Large intestine (tissue), 12 donors: ENCODE measurements around the gene ALOX5AP. TPM values are rescaled to one million over a fixed set of nuclear protein-coding genes. Genes with fewer than 3 reads are reported as not detected.

Source experiments
- DNase-seq, 2 donors: peaks; one replicate each; pipeline versions ENCODE4 v3.0.0 to v3.0.0-alpha.2; 2013
- H3K27ac ChIP-seq: one replicate; pipeline ENCODE4 v1.5.1; 2013; ENCODE audit warnings: low read length
- H3K27me3 ChIP-seq: 2 replicates; pipeline ENCODE4 v1.6.1; 2013; ENCODE audit warnings: low read length; ENCODE audit not compliant: control insufficient read depth, insufficient read depth
- H3K36me3 ChIP-seq: 2 replicates; pipeline ENCODE4 v1.6.1; 2013; ENCODE audit warnings: low read length; ENCODE audit not compliant: control insufficient read depth, insufficient read depth
- H3K4me1 ChIP-seq: one replicate; pipeline ENCODE4 v1.6.1; 2013; ENCODE audit warnings: low read length; ENCODE audit not compliant: control insufficient read depth, insufficient read depth
- H3K4me3 ChIP-seq: one replicate; pipeline ENCODE4 v1.5.1; 2013; ENCODE audit warnings: low read length
- H3K9me3 ChIP-seq: one replicate; pipeline ENCODE4 v1.6.1; 2013; ENCODE audit warnings: mild to moderate bottlenecking, low read depth, low read length, moderate library complexity; ENCODE audit not compliant: control insufficient read depth
- WGBS: methylation state at CpG from one replicate; pipeline ENCODE4 v1.1.5; 2013; ENCODE audit warnings: low lambda C conversion rate; ENCODE audit not compliant: insufficient coverage; 5-methylcytosine and 5-hydroxymethylcytosine counted together
- long read RNA-seq, 11 donors: transcript quantifications; one replicate each; lab custom pipeline, GENCODE V29; 2026
- polyA plus RNA-seq: library from polyadenylated mRNA; unstranded; fragments of 120-200 nt; gene quantifications from one replicate; pipeline ENCODE4 v1.2.1, GENCODE V29; 2013

The ALOX5AP gene
- polyA plus RNA-seq = 7.0 TPM
- long read RNA-seq, donor 1, partial matches to known transcripts = 0 of 1 reads
- long read RNA-seq, donor 1, other reads (novel, unspliced or antisense) = 0 of 1 reads
- long read RNA-seq, donor 2, partial matches to known transcripts = 0 of 4 reads
- long read RNA-seq, donor 2, other reads (novel, unspliced or antisense) = 0 of 4 reads
- long read RNA-seq, donor 3 = 0 reads
- long read RNA-seq, donor 4 = 0 reads
- long read RNA-seq, donor 5, transcript ALOX5AP-201 (5 exons, 904 nt) = major isoform, 11 of 11 reads
- long read RNA-seq, donor 5, partial matches to known transcripts = 0 of 11 reads
- long read RNA-seq, donor 5, other reads (novel, unspliced or antisense) = 0 of 11 reads
- long read RNA-seq, donor 6, partial matches to known transcripts = 0 of 4 reads
- long read RNA-seq, donor 6, other reads (novel, unspliced or antisense) = 0 of 4 reads
- long read RNA-seq, donor 7, partial matches to known transcripts = 0 of 2 reads
- long read RNA-seq, donor 7, other reads (novel, unspliced or antisense) = 0 of 2 reads
- long read RNA-seq, donor 8, partial matches to known transcripts = 0 of 2 reads
- long read RNA-seq, donor 8, other reads (novel, unspliced or antisense) = 0 of 2 reads
- long read RNA-seq, donor 9, partial matches to known transcripts = 0 of 3 reads
- long read RNA-seq, donor 9, other reads (novel, unspliced or antisense) = 0 of 3 reads
- long read RNA-seq, donor 10, partial matches to known transcripts = 0 of 4 reads
- long read RNA-seq, donor 10, other reads (novel, unspliced or antisense) = 0 of 4 reads
- long read RNA-seq, donor 11, partial matches to known transcripts = 0 of 2 reads
- long read RNA-seq, donor 11, other reads (novel, unspliced or antisense) = 0 of 2 reads

DNA sequence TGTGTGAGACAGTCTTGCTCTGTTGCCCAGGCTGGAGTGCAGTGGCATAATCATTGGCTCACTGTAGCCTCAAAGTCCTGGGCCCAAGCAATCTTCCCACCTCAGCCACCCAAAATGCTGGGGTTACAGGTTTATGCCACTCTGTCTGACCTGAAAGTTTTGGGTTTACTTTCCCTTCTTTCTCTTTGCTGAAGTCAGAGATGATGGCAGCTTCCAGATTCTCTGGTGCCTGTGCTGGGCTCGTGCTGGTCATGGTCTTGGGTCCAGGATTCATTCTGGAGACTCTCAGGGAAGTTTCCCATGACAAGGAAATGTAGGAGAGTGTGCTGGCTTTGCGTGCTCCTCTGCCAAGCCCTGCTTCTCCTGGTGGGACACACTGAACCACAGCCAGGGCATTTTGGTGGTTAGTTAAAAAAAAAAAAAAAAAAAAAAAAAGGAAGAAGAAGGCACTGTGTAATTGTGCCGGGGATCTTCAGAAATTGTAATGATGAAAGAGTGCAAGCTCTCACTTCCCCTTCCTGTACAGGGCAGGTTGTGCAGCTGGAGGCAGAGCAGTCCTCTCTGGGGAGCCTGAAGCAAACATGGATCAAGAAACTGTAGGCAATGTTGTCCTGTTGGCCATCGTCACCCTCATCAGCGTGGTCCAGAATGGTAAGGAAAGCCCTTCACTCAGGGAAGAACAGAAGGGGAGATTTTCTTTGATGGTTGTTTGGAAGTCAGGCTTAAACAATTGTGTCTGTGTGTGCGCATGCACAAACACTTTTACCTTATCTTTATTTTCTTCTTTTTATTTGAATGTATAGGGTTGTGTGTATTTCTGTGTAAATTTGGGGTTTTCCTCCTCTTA lies at the start of gene ALOX5AP:
Gene ALOX5AP (plus strand): TSS at position 519 of the 847 bp plus-strand sequence. CDS start 63 bp downstream, at position 582.
- H3K4me1 ChIP-seq = no peaks in the 10 kb centered on the region
- no peaks in the 10 kb centered on the region for H3K36me3 ChIP-seq
- no peaks in the 10 kb centered on the region for H3K9me3 ChIP-seq
- no peak for DNase-seq
- H3K4me3 ChIP-seq = no peak within 1 kb of the TSS
- H3K27me3 ChIP-seq = no peaks in the 10 kb centered on the region
- no CpG with 5 or more reads among the region's 6 CpGs for WGBS
- no peak within 1 kb of the TSS for H3K27ac ChIP-seq

DNA sequence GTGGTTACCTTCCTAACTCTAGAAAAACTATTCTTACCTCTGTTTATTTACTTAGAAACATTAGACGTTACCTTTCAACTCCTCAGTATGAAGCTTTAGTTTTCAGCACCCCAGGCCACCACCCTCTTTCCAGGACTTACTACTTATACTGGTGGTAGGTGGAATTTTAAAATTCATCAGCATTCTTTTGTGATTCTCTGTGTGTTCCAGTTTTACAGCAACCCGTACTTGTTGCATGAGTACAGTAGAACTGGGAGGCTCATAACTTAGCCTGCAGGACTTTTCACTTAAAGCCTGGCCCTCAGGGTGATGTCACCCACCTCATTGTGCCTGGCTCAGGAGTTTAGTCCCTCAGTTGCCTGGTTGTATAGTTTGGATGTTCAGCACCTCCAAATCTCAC lies 49.4 kb upstream of the ALOX5AP start:
- H3K4me1 ChIP-seq = no peaks in the 10 kb centered on the region
- H3K4me3 ChIP-seq = no peak overlapping the region
- WGBS = no CpG with 5 or more reads among the region's 2 CpGs
- DNase-seq = no peak
- H3K9me3 ChIP-seq = no peaks in the 10 kb centered on the region
- peaks cover 3% of the 10 kb centered on the region for H3K27me3 ChIP-seq
- no peaks in the 10 kb centered on the region for H3K36me3 ChIP-seq
- no peak overlapping the region for H3K27ac ChIP-seq

DNA sequence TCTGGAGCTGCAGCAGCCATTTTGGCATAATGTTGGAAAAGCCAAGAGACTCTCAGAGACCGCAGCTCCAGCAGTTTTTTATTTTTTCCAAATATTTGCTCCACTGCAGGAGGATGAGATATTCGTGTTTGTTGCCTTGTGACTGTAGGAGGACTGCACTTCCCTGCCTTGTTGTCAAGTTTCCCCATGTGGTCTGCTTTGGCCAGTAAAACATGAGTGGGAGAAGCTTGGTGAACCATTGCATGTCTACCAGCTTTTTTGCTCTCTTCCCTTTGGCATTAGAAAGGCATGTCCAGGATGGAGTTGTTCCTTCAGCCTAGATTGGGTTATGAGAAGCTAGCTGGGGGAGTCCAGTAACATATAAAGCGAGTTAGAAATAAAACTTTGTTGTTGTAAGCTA lies 47.7 kb upstream of the ALOX5AP start:
- DNase-seq = no peak
- no peak overlapping the region for H3K4me3 ChIP-seq
- H3K27ac ChIP-seq = no peak overlapping the region
- WGBS = no CpG with 5 or more reads among the region's 3 CpGs
- no peaks in the 10 kb centered on the region for H3K9me3 ChIP-seq
- H3K36me3 ChIP-seq = no peaks in the 10 kb centered on the region
- peaks cover 3% of the 10 kb centered on the region for H3K27me3 ChIP-seq
- H3K4me1 ChIP-seq = no peaks in the 10 kb centered on the region

DNA sequence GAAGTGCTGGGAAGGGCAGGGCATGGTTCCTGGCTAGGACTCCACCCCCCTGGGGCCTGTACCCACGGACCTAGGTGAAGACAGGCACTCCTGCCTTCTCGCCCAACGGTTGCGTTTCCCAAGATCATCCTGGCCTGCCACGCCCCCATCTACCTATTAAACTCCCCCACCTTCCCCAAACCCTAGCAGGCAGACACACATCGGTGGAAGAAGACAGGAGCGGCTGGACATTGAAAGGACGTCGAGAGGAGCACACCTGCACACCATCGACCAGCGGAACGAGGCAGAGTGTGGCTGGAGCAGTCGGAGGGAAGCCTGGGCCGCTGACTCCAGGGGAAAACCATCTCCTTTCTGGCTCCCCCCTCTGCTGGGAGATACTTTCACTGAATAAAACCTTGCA lies 45.6 kb upstream of the ALOX5AP start:
- WGBS = no CpG with 5 or more reads among the region's 14 CpGs
- Histone ChIP-seq H3K27ac (no peak overlapping the region), H3K9me3 (no peaks in the 10 kb centered on the region), H3K27me3 (peaks cover 3% of the 10 kb centered on the region), H3K4me1 (no peaks in the 10 kb centered on the region), H3K4me3 (no peak overlapping the region), H3K36me3 (no peaks in the 10 kb centered on the region)
- DNase-seq = no peak

DNA sequence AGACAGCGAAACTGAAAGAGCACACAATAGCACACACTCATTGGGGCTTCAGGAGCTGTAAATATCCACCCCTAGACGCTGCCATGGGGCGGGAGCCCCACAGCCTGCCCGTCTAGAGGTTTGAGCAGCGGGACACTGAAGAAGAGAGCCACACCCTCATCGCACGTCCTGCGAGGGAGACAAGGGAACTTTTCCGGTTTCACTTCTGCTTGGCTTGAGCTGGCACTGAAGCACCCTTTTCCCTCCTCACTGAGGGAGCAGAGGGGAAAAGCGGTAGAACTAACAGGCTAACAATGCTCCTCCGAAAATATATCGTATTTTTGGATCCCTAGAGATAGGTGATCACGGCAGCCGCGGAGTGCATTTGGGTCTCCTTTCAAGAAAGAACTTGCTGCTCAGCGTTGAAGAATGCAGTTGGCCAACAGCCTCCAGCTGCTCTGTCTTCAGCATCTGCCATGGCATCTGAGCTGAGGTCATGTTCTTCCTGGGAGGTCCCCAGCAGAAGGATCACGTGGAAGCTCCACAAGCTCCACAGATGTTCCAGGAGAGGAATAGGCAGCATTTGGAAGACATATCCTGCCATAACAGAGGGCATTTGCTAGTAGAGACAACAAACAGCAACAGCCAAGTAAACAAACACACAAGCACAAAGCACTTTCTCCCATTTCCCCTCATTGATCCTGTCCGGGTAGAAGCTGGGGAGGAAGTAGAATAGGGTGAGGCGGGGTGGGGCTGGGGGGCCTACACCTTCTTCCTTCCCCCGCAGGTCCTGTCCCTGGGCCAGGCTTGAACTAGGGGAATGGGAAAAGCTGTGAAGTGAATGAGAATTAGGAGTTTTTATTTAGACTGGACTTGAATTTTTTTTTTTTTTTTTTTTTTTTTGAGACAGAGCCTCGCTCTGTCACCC lies 44.8 kb upstream of the ALOX5AP start:
- Histone ChIP-seq H3K4me1 (no peaks in the 10 kb centered on the region), H3K27ac (no peak overlapping the region), H3K36me3 (no peaks in the 10 kb centered on the region), H3K27me3 (peaks cover 3% of the 10 kb centered on the region), H3K9me3 (no peaks in the 10 kb centered on the region), H3K4me3 (no peak overlapping the region)
- DNase-seq = peak; percentile 45 to 48
- no CpG with 5 or more reads among the region's 21 CpGs for WGBS

DNA sequence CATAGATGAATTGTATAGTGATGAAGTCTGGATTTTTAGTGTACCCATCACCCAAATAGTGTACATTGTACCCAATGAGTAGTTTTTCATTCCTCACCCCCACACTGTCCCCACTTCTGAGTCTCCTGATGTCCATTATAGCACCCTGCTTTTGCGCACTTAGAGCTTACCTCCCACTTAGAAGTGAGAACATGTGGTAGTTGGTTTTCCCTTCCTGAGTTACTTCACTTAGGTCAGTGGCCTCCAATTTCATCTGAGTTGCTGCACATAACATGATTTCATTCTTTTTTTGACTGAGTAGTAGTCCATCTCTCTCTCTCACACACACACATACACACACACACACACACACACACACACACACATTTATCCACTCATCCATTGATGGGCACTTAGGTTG lies 43.2 kb upstream of the ALOX5AP start:
- H3K9me3 ChIP-seq = no peaks in the 10 kb centered on the region
- no peak overlapping the region for H3K27ac ChIP-seq
- no peaks in the 10 kb centered on the region for H3K27me3 ChIP-seq
- H3K4me3 ChIP-seq = no peak overlapping the region
- no peaks in the 10 kb centered on the region for H3K36me3 ChIP-seq
- no CpG with 5 or more reads among the region's 1 CpG for WGBS
- no peak for DNase-seq
- no peaks in the 10 kb centered on the region for H3K4me1 ChIP-seq

DNA sequence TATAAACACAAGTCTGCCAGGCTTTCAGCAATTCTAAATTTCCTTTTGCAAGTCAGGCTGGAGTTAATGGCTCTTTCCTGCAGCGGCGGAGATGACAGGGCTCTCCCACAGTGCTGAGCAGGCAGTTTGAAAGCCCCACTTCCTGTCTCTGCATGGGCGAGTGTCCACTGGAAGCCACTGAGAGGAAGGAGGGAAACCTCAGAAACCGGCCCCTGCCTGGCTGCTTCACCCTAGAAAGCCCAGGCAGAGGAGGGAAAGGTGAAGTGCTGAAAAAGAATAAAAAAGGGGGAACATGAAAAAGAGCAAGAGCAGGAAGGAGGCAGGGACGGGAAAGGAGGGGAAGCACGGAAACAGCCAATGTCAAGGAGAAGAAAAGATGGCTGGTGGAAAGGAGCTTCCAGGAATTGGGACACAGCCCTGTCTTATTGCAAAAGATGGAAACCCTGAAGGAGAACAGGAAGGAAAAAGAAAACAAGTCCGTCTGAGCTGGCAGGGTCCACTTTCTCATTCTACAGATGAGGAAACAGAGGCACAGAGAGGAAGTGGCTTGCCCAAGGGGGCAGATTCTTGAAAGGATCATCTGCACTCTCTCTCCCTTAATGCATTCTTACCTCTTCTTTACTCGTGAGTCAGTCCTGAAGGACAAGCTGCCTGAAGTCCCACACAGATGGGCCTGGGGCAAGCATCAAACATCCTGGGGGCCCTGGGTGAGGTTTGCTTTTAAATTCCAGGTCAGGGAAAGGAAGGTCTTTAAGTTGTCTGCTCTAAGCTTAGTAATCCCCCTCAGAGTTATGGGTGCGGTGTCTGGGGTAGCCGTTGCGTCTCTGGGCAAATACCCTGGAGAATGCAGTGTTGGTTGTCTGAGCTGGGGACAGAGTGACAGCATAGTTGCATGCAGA lies 38.8 kb upstream of the ALOX5AP start:
- H3K9me3 ChIP-seq = no peaks in the 10 kb centered on the region
- WGBS = 64% methylated on average over 2 of the region's 11 CpGs
- H3K27ac ChIP-seq = no peak overlapping the region
- no peaks in the 10 kb centered on the region for H3K4me1 ChIP-seq
- no peaks in the 10 kb centered on the region for H3K36me3 ChIP-seq
- no peaks in the 10 kb centered on the region for H3K27me3 ChIP-seq
- no peak overlapping the region for H3K4me3 ChIP-seq
- no peak for DNase-seq

DNA sequence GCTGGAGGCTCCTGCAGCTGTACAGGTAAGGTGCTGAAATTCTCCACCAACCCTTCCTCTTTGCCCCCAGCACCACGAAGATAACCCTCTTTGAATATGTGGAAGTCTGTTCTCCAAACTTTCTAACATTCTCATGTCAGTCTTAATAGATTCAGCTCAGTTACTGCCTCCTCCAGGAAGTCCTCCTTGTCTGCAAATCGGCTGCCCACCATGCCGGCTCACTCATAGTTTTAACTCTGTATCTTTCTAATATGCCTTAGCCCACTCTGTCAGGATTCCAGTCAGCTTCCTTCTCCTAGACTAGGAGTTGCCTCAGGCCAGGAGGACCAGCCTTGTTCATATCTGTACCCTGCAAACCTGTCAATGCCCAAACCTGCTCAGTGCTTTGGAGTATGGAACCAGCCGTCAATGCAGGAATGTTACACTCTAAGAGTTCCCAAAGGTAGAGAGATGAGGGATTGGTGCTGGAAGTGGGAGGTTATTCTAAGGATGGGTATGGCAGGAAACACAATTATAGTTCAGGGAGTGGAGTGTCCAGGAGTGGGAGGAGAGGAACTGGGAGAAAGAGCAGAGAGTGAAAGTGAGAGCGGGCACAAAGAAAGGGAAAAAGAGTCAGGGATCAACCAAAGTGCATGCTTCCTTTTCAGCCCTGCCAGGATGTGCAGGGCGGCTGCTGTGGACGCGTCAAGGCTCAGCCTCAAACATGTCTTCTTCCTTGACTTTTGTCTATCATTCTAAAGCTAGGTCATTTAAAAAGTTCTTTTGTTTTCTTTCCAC lies 38.0 kb upstream of the ALOX5AP start:
- H3K4me3 ChIP-seq = no peak overlapping the region
- WGBS = 33% methylated on average over 1 of the region's 8 CpGs
- H3K27me3 ChIP-seq = no peaks in the 10 kb centered on the region
- H3K4me1 ChIP-seq = no peaks in the 10 kb centered on the region
- no peak for DNase-seq
- H3K27ac ChIP-seq = no peak overlapping the region
- H3K9me3 ChIP-seq = no peaks in the 10 kb centered on the region
- no peaks in the 10 kb centered on the region for H3K36me3 ChIP-seq
